ENCODE results near the gene NDUFA11. TPM values are rescaled to one million over a fixed set of nuclear protein-coding genes. Genes with fewer than 3 reads are reported as not detected.

Gene NDUFA11
- total and polyA plus RNA-seq, 9 of the 15 experiments (the other 6 are each of a cell fraction or from before 2014, with no cell fraction given) = 63.3 to 486 (median 274) TPM

- TF ChIP-seq RERE (CRISPR knock-in tag; IDR thresholded peaks at IDR 0.05; ENCODE audit: borderline replicate concordance) = no peak
- no peak for TF ChIP-seq STAT5A (IDR thresholded peaks at IDR 0.05; ENCODE audit: borderline replicate concordance, low read length)
- no peak for TF ChIP-seq DPF2 (IDR thresholded peaks at IDR 0.05)
- TF ChIP-seq, protein P1, sequence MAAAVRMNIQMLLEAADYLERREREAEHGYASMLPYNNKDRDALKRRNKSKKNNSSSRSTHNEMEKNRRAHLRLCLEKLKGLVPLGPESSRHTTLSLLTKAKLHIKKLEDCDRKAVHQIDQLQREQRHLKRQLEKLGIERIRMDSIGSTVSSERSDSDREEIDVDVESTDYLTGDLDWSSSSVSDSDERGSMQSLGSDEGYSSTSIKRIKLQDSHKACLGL (CRISPR knock-in tag; IDR thresholded peaks at IDR 0.05; ENCODE audit: borderline replicate concordance, poor library complexity, severe bottlenecking) = no peak
- TF ChIP-seq ZNF311 (CRISPR knock-in tag; IDR thresholded peaks at IDR 0.05) = no peak
- TF ChIP-seq, protein P2, sequence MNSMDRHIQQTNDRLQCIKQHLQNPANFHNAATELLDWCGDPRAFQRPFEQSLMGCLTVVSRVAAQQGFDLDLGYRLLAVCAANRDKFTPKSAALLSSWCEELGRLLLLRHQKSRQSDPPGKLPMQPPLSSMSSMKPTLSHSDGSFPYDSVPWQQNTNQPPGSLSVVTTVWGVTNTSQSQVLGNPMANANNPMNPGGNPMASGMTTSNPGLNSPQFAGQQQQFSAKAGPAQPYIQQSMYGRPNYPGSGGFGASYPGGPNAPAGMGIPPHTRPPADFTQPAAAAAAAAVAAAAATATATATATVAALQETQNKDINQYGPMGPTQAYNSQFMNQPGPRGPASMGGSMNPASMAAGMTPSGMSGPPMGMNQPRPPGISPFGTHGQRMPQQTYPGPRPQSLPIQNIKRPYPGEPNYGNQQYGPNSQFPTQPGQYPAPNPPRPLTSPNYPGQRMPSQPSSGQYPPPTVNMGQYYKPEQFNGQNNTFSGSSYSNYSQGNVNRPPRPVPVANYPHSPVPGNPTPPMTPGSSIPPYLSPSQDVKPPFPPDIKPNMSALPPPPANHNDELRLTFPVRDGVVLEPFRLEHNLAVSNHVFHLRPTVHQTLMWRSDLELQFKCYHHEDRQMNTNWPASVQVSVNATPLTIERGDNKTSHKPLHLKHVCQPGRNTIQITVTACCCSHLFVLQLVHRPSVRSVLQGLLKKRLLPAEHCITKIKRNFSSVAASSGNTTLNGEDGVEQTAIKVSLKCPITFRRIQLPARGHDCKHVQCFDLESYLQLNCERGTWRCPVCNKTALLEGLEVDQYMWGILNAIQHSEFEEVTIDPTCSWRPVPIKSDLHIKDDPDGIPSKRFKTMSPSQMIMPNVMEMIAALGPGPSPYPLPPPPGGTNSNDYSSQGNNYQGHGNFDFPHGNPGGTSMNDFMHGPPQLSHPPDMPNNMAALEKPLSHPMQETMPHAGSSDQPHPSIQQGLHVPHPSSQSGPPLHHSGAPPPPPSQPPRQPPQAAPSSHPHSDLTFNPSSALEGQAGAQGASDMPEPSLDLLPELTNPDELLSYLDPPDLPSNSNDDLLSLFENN (IDR thresholded peaks at IDR 0.05; ENCODE audit: low read depth in 2 of 2, low read length in 2 of 2) = no peak
- TF ChIP-seq FOXJ3 (CRISPR knock-in tag; IDR thresholded peaks at IDR 0.05) = no peak
- TF ChIP-seq SMARCC2 (IDR thresholded peaks at IDR 0.05; ENCODE audit: low read depth) = no peak
- TF ChIP-seq ZNF12 (CRISPR knock-in tag; IDR thresholded peaks at IDR 0.05) = no peak
- TF ChIP-seq, protein P3, sequence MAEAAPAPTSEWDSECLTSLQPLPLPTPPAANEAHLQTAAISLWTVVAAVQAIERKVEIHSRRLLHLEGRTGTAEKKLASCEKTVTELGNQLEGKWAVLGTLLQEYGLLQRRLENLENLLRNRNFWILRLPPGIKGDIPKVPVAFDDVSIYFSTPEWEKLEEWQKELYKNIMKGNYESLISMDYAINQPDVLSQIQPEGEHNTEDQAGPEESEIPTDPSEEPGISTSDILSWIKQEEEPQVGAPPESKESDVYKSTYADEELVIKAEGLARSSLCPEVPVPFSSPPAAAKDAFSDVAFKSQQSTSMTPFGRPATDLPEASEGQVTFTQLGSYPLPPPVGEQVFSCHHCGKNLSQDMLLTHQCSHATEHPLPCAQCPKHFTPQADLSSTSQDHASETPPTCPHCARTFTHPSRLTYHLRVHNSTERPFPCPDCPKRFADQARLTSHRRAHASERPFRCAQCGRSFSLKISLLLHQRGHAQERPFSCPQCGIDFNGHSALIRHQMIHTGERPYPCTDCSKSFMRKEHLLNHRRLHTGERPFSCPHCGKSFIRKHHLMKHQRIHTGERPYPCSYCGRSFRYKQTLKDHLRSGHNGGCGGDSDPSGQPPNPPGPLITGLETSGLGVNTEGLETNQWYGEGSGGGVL (CRISPR knock-in tag; IDR thresholded peaks at IDR 0.05) = no peak
- TF ChIP-seq ZNF583 (CRISPR knock-in tag; IDR thresholded peaks at IDR 0.05) = no peak
These were observed 18.0 kb upstream of the NDUFA11 start (continued) for GRCh38 chr19:5921516-5922160.

Data from K562 (cell line).